WTC11 (cell line): Measurements from ENCODE around the gene ERVV-1. TPM values are rescaled to one million over a fixed set of nuclear protein-coding genes. Genes with fewer than 3 reads are reported as not detected.

ENCODE experiments used
- ATAC-seq: fragments of 200-7000 bp; cut with Tn5 transposase; 2 replicates; pipeline ENCODE4 v1.10.0; 2021; ENCODE audit warnings: mild to moderate bottlenecking, moderate library complexity
- CTCF ChIA-PET: fragments of 300-600 bp; sonication (Branson Sonifier 250); formaldehyde crosslinking; loops from one replicate; lab custom pipeline; 2021; ENCODE audit warnings: antibody characterized with exemption; lab: Charles Lee
- POLR2A ChIA-PET: fragments of 350-600 bp; sonication (Branson Sonifier 250); formaldehyde crosslinking; loops from one replicate; lab custom pipeline; 2021; ENCODE audit warnings: antibody characterized with exemption; lab: Charles Lee
- DNase-seq: peaks from one replicate; pipeline ENCODE4 v3.0.0; 2021; ENCODE audit warnings: low spot score
- H3K27ac Mint-ChIP-seq: 2 replicates; pipeline ENCODE4 v1.8.0; 2021; ENCODE audit warnings: mixed read lengths
- H3K27me3 Mint-ChIP-seq: 2 replicates; pipeline ENCODE4 v1.8.0; 2021; ENCODE audit warnings: low read depth, mild to moderate bottlenecking, moderate library complexity, mixed read lengths
- H3K36me3 Mint-ChIP-seq: 2 replicates; pipeline ENCODE4 v1.8.0; 2021; ENCODE audit warnings: mixed read lengths
- H3K4me1 Mint-ChIP-seq: 2 replicates; pipeline ENCODE4 v1.8.0; 2022; ENCODE audit warnings: mixed read lengths
- H3K4me3 Mint-ChIP-seq: 2 replicates; pipeline ENCODE4 v1.8.0; 2021; ENCODE audit warnings: mild to moderate bottlenecking, moderate library complexity, mixed read lengths
- H3K9me3 Mint-ChIP-seq: 2 replicates; pipeline ENCODE4 v1.8.0; 2021; ENCODE audit warnings: mixed read lengths
- ATF1 ChIP-seq: sonication (generic); formaldehyde crosslinking; IDR thresholded peaks from 2 replicates; pipeline ENCODE4 v1.8.1; 2023; ENCODE audit warnings: mild to moderate bottlenecking, moderate library complexity, missing genetic modification reagents
- EMX1 ChIP-seq: fragments of 250-450 bp; sonication (Bioruptor Pico); IDR thresholded peaks from 2 replicates; pipeline ENCODE4 v1.8.0; 2021; ENCODE audit warnings: mild to moderate bottlenecking
- ESRRA ChIP-seq: sonication (generic); formaldehyde crosslinking; IDR thresholded peaks from 2 replicates; pipeline ENCODE4 v1.8.1; 2022; ENCODE audit warnings: mild to moderate bottlenecking, missing genetic modification reagents, borderline replicate concordance
- FOXJ3 ChIP-seq: sonication (generic); formaldehyde crosslinking; IDR thresholded peaks from 2 replicates; pipeline ENCODE4 v1.9.0; 2021; ENCODE audit warnings: missing genetic modification reagents, mild to moderate bottlenecking, borderline replicate concordance
- GABPB1 ChIP-seq: sonication (generic); formaldehyde crosslinking; IDR thresholded peaks from 2 replicates; pipeline ENCODE4 v1.8.1; 2023; ENCODE audit warnings: mild to moderate bottlenecking, missing genetic modification reagents
- MAX ChIP-seq: sonication (generic); formaldehyde crosslinking; IDR thresholded peaks from 2 replicates; pipeline ENCODE4 v1.8.0; 2022; ENCODE audit warnings: mild to moderate bottlenecking, missing genetic modification reagents
- MLX ChIP-seq: sonication (generic); formaldehyde crosslinking; IDR thresholded peaks from 2 replicates; pipeline ENCODE4 v1.8.1; 2023; ENCODE audit warnings: mild to moderate bottlenecking, missing genetic modification reagents, moderate library complexity
- MYBL2 ChIP-seq: sonication (generic); formaldehyde crosslinking; IDR thresholded peaks from 2 replicates; pipeline ENCODE4 v1.8.1; 2023; ENCODE audit warnings: mild to moderate bottlenecking, moderate library complexity, missing genetic modification reagents
- NFATC4 ChIP-seq: fragments of 250-450 bp; sonication (Bioruptor Pico); IDR thresholded peaks from 2 replicates; pipeline ENCODE4 v1.9.0; 2021; ENCODE audit warnings: mild to moderate bottlenecking
- NFE2L1 ChIP-seq: sonication (generic); formaldehyde crosslinking; IDR thresholded peaks from 2 replicates; pipeline ENCODE4 v1.8.1; 2023; ENCODE audit warnings: missing genetic modification reagents
- NFYB ChIP-seq: sonication (generic); formaldehyde crosslinking; conservative IDR thresholded peaks from 2 replicates; pipeline ENCODE4 v1.8.0; 2022; ENCODE audit warnings: low read depth, missing genetic modification reagents
- OVOL2 ChIP-seq: fragments of 250-450 bp; sonication (Bioruptor Pico); IDR thresholded peaks from 2 replicates; pipeline ENCODE4 v1.9.0; 2021; ENCODE audit warnings: mild to moderate bottlenecking, borderline replicate concordance
- PRDM15 ChIP-seq: sonication (generic); formaldehyde crosslinking; IDR thresholded peaks from 2 replicates; pipeline ENCODE4 v1.8.0; 2022; ENCODE audit warnings: missing genetic modification reagents
- RORB ChIP-seq: fragments of 250-450 bp; sonication (Bioruptor Pico); IDR thresholded peaks from 2 replicates; pipeline ENCODE4 v1.9.0; 2021; ENCODE audit warnings: mild to moderate bottlenecking
- STAT6 ChIP-seq: sonication (generic); formaldehyde crosslinking; conservative IDR thresholded peaks from 2 replicates; pipeline ENCODE4 v1.8.1; 2023; ENCODE audit warnings: mild to moderate bottlenecking, low read depth, missing genetic modification reagents, moderate library complexity
- TEAD4 ChIP-seq: sonication (generic); formaldehyde crosslinking; IDR thresholded peaks from 2 replicates; pipeline ENCODE4 v1.8.0; 2022; ENCODE audit warnings: mild to moderate bottlenecking, missing genetic modification reagents
- TP53 ChIP-seq: sonication (generic); formaldehyde crosslinking; IDR thresholded peaks from 2 replicates; pipeline ENCODE4 v1.8.1; 2023; ENCODE audit warnings: mild to moderate bottlenecking, missing genetic modification reagents
- ZBTB43 ChIP-seq: sonication (generic); formaldehyde crosslinking; IDR thresholded peaks from 2 replicates; pipeline ENCODE4 v1.8.1; 2023; ENCODE audit warnings: mild to moderate bottlenecking, missing genetic modification reagents
- ZNF396 ChIP-seq: fragments of 250-450 bp; sonication (Bioruptor Pico); IDR thresholded peaks from 2 replicates; pipeline ENCODE4 v1.8.0; 2021; ENCODE audit warnings: mild to moderate bottlenecking, moderate library complexity, borderline replicate concordance
- total RNA-seq: library from RNA; stranded (reverse); gene quantifications from 3 replicates; pipeline ENCODE4 v1.2.3, GENCODE V29; 2021
- TF ChIP-seq, protein P1 (sequence below): sonication (generic); formaldehyde crosslinking; IDR thresholded peaks from 2 replicates; pipeline ENCODE4 v1.8.0; 2023; ENCODE audit warnings: mild to moderate bottlenecking, missing genetic modification reagents
- TF ChIP-seq, protein P2 (sequence below): sonication (generic); formaldehyde crosslinking; conservative IDR thresholded peaks from 2 replicates; pipeline ENCODE4 v1.8.1; 2022; ENCODE audit warnings: mild to moderate bottlenecking, missing genetic modification reagents
- TF ChIP-seq, protein P3 (sequence below): fragments of 250-450 bp; sonication (Bioruptor Pico); IDR thresholded peaks from 2 replicates; pipeline ENCODE4 v1.8.0; 2021; ENCODE audit warnings: mild to moderate bottlenecking
- TF ChIP-seq, protein P4 (sequence below): sonication (generic); formaldehyde crosslinking; IDR thresholded peaks from 2 replicates; pipeline ENCODE4 v1.8.0; 2022; ENCODE audit warnings: mild to moderate bottlenecking, missing genetic modification reagents

Gene ERVV-1
- total RNA-seq, 1 experiment from 2014 or later, result not detected

DNA sequence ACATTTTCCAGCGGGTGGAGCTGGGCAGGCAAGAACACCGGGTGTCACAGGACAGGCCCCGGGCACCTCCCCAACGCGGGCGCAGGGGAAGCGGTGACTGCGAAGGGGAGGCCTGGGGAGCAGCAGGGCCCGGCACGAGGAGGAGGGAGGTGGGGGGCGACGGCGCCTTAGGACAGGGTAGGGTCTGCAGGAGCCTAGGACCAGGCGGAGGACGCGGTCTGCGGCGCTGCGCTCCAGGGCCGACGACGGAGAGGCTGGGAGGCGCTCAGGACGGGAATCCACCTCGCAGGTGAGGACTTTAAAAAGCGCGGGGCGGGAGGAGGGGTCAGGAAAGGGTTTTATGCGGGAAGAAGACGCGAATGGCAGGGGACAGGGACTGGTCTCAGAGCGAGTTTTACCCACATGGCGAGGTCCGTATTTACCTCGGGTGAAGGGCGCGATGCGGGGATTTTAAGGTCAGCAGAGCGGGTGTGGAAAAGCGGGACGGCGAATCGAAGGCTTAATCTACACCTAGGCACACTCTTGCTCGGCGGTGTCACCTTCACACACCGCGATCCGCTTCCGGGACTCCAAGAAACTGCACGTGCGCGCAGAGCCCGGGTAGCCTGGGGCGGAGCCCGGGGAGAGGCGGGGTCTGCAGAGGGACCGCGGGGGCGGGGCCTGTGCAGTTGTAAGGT, 44.3 kb downstream of the ERVV-1 start:
- H3K4me3 Mint-ChIP-seq, result peak overlapping the region; percentile 82
- peak; percentile 97 for ATAC-seq
- H3K9me3 Mint-ChIP-seq, result peaks cover 33% of the 10 kb centered on the region
- H3K4me1 Mint-ChIP-seq, result peaks cover 13% of the 10 kb centered on the region
- CTCF ChIA-PET, result interaction anchor here (1.0 to 1.5 kb wide), 2 partner anchors 19 to 48 kb away, joined by 3 read pairs; no protein-coding TSS in a partner anchor
- peaks cover 47% of the 10 kb centered on the region for H3K27me3 Mint-ChIP-seq
- H3K36me3 Mint-ChIP-seq, result peaks cover 17% of the 10 kb centered on the region
- H3K27ac Mint-ChIP-seq, result peak overlapping the region; percentile 93
- POLR2A ChIA-PET, result no interaction called here
- DNase-seq, result peak; percentile 89
- TF ChIP-seq MYBL2 (CRISPR knock-in tag) (peak; percentile 73; the same call in 1 of the 2 replicates), NFYB (CRISPR knock-in tag) (peak; percentile 20; the same call in 1 of the 2 replicates), MLX (CRISPR knock-in tag) (no peak), NFE2L1 (peak; percentile 59; the same call in 1 of the 2 replicates), TP53 (peak; percentile 62; the same call in 1 of the 2 replicates), GABPB1 (CRISPR knock-in tag) (no peak), ZBTB43 (no peak; the same call in 1 of the 2 replicates), FOXJ3 (CRISPR knock-in tag) (peak; percentile 75; the same call in 1 of the 2 replicates), EMX1 (CRISPR knock-in tag) (no peak), RORB (CRISPR knock-in tag) (no peak), ESRRA (peak; percentile 92), PRDM15 (CRISPR knock-in tag) (peak; percentile 10; the same call in 1 of the 2 replicates), NFATC4 (CRISPR knock-in tag) (no peak), ZNF396 (no peak), ATF1 (CRISPR knock-in tag) (no peak), OVOL2 (CRISPR knock-in tag) (no peak), MAX (CRISPR knock-in tag) (peak; percentile 98), STAT6 (no peak), TEAD4 (CRISPR knock-in tag) (0 out of 2 replicates have a peak, but pooled peaks have one; percentile 30)
- TF ChIP-seq, protein P1, sequence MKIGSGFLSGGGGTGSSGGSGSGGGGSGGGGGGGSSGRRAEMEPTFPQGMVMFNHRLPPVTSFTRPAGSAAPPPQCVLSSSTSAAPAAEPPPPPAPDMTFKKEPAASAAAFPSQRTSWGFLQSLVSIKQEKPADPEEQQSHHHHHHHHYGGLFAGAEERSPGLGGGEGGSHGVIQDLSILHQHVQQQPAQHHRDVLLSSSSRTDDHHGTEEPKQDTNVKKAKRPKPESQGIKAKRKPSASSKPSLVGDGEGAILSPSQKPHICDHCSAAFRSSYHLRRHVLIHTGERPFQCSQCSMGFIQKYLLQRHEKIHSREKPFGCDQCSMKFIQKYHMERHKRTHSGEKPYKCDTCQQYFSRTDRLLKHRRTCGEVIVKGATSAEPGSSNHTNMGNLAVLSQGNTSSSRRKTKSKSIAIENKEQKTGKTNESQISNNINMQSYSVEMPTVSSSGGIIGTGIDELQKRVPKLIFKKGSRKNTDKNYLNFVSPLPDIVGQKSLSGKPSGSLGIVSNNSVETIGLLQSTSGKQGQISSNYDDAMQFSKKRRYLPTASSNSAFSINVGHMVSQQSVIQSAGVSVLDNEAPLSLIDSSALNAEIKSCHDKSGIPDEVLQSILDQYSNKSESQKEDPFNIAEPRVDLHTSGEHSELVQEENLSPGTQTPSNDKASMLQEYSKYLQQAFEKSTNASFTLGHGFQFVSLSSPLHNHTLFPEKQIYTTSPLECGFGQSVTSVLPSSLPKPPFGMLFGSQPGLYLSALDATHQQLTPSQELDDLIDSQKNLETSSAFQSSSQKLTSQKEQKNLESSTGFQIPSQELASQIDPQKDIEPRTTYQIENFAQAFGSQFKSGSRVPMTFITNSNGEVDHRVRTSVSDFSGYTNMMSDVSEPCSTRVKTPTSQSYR (CRISPR knock-in tag), result 0 out of 2 replicates have a peak, but pooled peaks have one; percentile 44
- TF ChIP-seq, protein P2, sequence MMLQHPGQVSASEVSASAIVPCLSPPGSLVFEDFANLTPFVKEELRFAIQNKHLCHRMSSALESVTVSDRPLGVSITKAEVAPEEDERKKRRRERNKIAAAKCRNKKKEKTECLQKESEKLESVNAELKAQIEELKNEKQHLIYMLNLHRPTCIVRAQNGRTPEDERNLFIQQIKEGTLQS (CRISPR knock-in tag), result 0 out of 2 replicates have a peak, but pooled peaks have one; percentile 22
- TF ChIP-seq, protein P3, sequence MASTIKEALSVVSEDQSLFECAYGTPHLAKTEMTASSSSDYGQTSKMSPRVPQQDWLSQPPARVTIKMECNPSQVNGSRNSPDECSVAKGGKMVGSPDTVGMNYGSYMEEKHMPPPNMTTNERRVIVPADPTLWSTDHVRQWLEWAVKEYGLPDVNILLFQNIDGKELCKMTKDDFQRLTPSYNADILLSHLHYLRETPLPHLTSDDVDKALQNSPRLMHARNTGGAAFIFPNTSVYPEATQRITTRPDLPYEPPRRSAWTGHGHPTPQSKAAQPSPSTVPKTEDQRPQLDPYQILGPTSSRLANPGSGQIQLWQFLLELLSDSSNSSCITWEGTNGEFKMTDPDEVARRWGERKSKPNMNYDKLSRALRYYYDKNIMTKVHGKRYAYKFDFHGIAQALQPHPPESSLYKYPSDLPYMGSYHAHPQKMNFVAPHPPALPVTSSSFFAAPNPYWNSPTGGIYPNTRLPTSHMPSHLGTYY (CRISPR knock-in tag), result no peak
- TF ChIP-seq, protein P4, sequence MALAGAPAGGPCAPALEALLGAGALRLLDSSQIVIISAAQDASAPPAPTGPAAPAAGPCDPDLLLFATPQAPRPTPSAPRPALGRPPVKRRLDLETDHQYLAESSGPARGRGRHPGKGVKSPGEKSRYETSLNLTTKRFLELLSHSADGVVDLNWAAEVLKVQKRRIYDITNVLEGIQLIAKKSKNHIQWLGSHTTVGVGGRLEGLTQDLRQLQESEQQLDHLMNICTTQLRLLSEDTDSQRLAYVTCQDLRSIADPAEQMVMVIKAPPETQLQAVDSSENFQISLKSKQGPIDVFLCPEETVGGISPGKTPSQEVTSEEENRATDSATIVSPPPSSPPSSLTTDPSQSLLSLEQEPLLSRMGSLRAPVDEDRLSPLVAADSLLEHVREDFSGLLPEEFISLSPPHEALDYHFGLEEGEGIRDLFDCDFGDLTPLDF (CRISPR knock-in tag), result peak; percentile 76
